H1 (cell line): ENCODE data around the gene RBM6. TPM values are rescaled to one million over a fixed set of nuclear protein-coding genes. Genes with fewer than 3 reads are reported as not detected.
A peak's percentile ranks its signal among the peaks of the same experiment; 100 is the strongest.

Source experiments
- CBX5 ChIP-seq: fragments of 300-800, 300-1000 bp; sonication (generic); IDR thresholded peaks from 2 replicates; pipeline ENCODE4 v1.7.1; 2016; ENCODE audit warnings: antibody characterized with exemption, low read length, low read depth
- CBX8 ChIP-seq: fragments of 300-800, 300-1000 bp; sonication (generic); IDR thresholded peaks from 2 replicates; pipeline ENCODE4 v1.7.1; 2016; ENCODE audit warnings: low read depth, low read length, borderline replicate concordance
- CEBPB ChIP-seq: IDR thresholded peaks from 2 replicates; pipeline ENCODE4 v1.6.1; 2012; ENCODE audit warnings: low read depth, low read length
- CHD2 ChIP-seq: IDR thresholded peaks from 2 replicates; pipeline ENCODE4 v1.6.1; 2012; ENCODE audit warnings: low read length, improper control_type of control experiment
- CREB1 ChIP-seq: IDR thresholded peaks from 2 replicates; pipeline ENCODE4 v1.6.1; 2012; ENCODE audit warnings: inconsistent platforms
- EGR1 ChIP-seq: IDR thresholded peaks from 2 replicates; pipeline ENCODE4 v1.6.1; 2011; ENCODE audit warnings: low read depth, low read length, borderline replicate concordance
- EP300 ChIP-seq, 2 experiments: IDR thresholded peaks; 1 replicate in 1 of 2; 2 replicates in 1 of 2; pipeline ENCODE4 v1.6.1; 2011 to 2012; ENCODE audit warnings: low read depth in 2 of 2, low read length in 2 of 2, mild to moderate bottlenecking in 2 of 2, borderline replicate concordance in 1 of 2, inconsistent platforms in 1 of 2, moderate library complexity in 1 of 2
- HDAC6 ChIP-seq: IDR thresholded peaks from one replicate; pipeline ENCODE4 v1.7.1; 2012; ENCODE audit warnings: low read depth, mild to moderate bottlenecking, inconsistent platforms, low read length, moderate library complexity
- KDM4A ChIP-seq: IDR thresholded peaks from one replicate; pipeline ENCODE4 v1.7.1; 2012; ENCODE audit warnings: low read depth, mild to moderate bottlenecking, moderate library complexity, low read length, inconsistent platforms; ENCODE audit not compliant: severe bottlenecking
- MAFK ChIP-seq: IDR thresholded peaks from 2 replicates; pipeline ENCODE4 v1.6.1; 2012; ENCODE audit warnings: low read depth, mild to moderate bottlenecking, improper control_type of control experiment, low read length
- NRF1 ChIP-seq: IDR thresholded peaks from 2 replicates; pipeline ENCODE4 v1.6.1; 2011; ENCODE audit warnings: mild to moderate bottlenecking, low read depth, low read length, improper control_type of control experiment
- PHF8 ChIP-seq: fragments of 200-600 bp; sonication (generic); conservative IDR thresholded peaks from 2 replicates; pipeline ENCODE4 v1.7.1; 2012; ENCODE audit warnings: low read depth, mild to moderate bottlenecking, inconsistent platforms, low read length, moderate library complexity
- POU5F1 ChIP-seq: IDR thresholded peaks from 2 replicates; pipeline ENCODE4 v1.6.1; 2011; ENCODE audit warnings: low read depth, mild to moderate bottlenecking, low read length, moderate library complexity
- RAD21 ChIP-seq, 2 experiments: IDR thresholded peaks in 1 of 2; conservative IDR thresholded peaks in 1 of 2; 2 replicates each; pipeline ENCODE4 v1.6.1; 2011; ENCODE audit warnings: low read depth in 2 of 2, low read length in 2 of 2, improper control_type of control experiment in 1 of 2, inconsistent platforms in 1 of 2, mild to moderate bottlenecking in 1 of 2, moderate library complexity in 1 of 2
- RBBP5 ChIP-seq: IDR thresholded peaks from 2 replicates; pipeline ENCODE4 v1.7.1; 2012; ENCODE audit warnings: low read depth, mild to moderate bottlenecking, inconsistent platforms, low read length, moderate library complexity, borderline replicate concordance
- SAP30 ChIP-seq: fragments of 300-600 bp; sonication (generic); IDR thresholded peaks from 2 replicates; pipeline ENCODE4 v1.7.1; 2012; ENCODE audit warnings: low read length, moderate library complexity, mild to moderate bottlenecking, inconsistent platforms; ENCODE audit not compliant: insufficient read depth, insufficient replicate concordance
- SIX5 ChIP-seq: IDR thresholded peaks from 2 replicates; pipeline ENCODE4 v1.6.1; 2011; ENCODE audit warnings: mild to moderate bottlenecking, low read depth, low read length
- SP4 ChIP-seq: IDR thresholded peaks from 2 replicates; pipeline ENCODE4 v1.6.1; 2012; ENCODE audit warnings: low read length, inconsistent platforms
- TAF7 ChIP-seq: optimal IDR thresholded peaks from 2 replicates; pipeline ENCODE3; 2011; ENCODE audit warnings: low read depth, mild to moderate bottlenecking, inconsistent platforms, low read length, moderate library complexity, borderline replicate concordance
- TEAD4 ChIP-seq: IDR thresholded peaks from 2 replicates; pipeline ENCODE4 v1.6.1; 2012; ENCODE audit warnings: low read depth, low read length, inconsistent platforms, mixed read lengths
- YY1 ChIP-seq: IDR thresholded peaks from 2 replicates; pipeline ENCODE4 v1.6.1; 2011; ENCODE audit warnings: low read depth, mild to moderate bottlenecking, low read length
- ZNF274 ChIP-seq: IDR thresholded peaks from 2 replicates; pipeline ENCODE4 v1.7.0; 2012; ENCODE audit warnings: low read length, borderline replicate concordance; ENCODE audit errors: extremely low read depth
- polyA plus RNA-seq, 7 experiments: library from polyadenylated mRNA; depleted of rRNA in 3 of 7; stranded (reverse) in 5 of 7; unstranded in 2 of 7; fragments of >200 nt in 5 of 7; fragments of 200-250 nt in 2 of 7; gene quantifications; 1 replicate in 5 of 7; 2 replicates in 1 of 7; 4 replicates in 1 of 7; pipeline versions ENCODE4 v1.2.1 to v1.2.3, GENCODE V29; 2011 to 2013; ENCODE audit warnings: missing spikeins in 2 of 7, mixed read lengths in 2 of 7
- total RNA-seq: library from RNA; stranded (reverse); fragmentation: NEBNext Ultra II Directional; extraction: Animal tissue kit (Norgen Biotek cat#: 25700); gene quantifications from 2 replicates; pipeline ENCODE4 v1.2.1, GENCODE V29; 2021
- TF ChIP-seq, protein P1 (sequence below): IDR thresholded peaks from 2 replicates; pipeline ENCODE4 v1.6.1; 2011; ENCODE audit warnings: low read length, improper control_type of control experiment

Gene RBM6
- total and polyA plus RNA-seq, 2 of the 8 experiments (the other 6 are each of a cell fraction or from before 2014, with no cell fraction given), result 30.6 to 80.1 TPM

DNA sequence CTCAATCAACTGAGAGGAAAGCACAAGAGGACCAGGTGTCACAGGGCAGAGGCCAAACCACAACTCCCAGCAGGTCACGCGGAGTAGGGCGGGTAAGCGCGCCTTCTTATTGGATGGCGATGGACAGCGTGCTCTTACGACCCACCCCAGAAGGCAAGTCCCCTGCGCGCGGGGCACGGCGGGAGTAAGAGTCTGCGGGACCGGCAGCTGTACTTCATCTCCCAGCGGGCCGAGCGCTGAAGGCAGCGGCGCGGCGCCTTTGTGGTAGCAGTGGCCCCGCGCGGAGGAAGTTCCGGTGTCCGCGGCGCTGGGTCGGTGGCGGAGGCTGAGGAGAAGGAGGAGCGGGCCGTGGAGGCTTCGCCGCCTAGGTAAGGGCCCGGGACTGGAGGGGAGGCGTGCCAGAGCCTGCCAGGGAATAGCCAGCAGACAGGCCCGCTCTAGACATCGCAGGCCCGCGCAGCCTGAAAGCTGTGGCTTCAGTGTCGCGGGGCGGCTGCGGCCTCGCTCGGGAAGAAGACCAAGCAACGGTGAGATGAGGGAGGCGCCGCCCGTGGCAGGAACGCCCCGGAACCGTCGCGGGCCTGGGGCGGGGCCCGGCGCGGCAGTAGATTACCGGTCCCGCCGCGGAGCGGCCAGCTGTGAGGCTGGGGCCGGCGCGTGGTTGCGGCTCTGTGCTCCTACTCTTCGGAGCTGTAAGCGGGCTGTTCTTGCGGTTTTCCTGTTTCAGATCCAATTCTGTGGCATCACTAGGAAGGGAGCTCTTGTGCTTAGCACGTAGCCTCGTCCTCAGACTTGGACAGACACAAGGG lies at the start of gene RBM6 (continued):
- TF ChIP-seq PHF8 (peak; percentile 98), ZNF274 (no peak), MAFK (no peak), EP300 (IDR thresholded peaks at IDR 0.05; ENCODE audit: borderline replicate concordance in 1 of 2, low read depth in 2 of 2, low read length in 2 of 2) (no peak), SIX5 (peak; percentile 76), CHD2 (peak; percentile 55; the same call in 1 of the 2 replicates), SP4 (peak; percentile 55; the same call in 1 of the 2 replicates), YY1 (no peak), CBX5 (no peak), EGR1 (no peak), HDAC6 (no peak), TEAD4 (no peak), POU5F1 (no peak), CEBPB (no peak), CREB1 (peak; percentile 90), NRF1 (no peak), RAD21 (IDR thresholded peaks at IDR 0.05 in 1 of 2, conservative IDR thresholded peaks at IDR 0.05 in 1 of 2; ENCODE audit: low read depth in 2 of 2, low read length in 2 of 2) (no peak), SAP30 (no peak), RBBP5 (peak; percentile 78), TAF7 (no peak), KDM4A (peak; percentile 94), CBX8 (no peak)
- TF ChIP-seq, protein P1, sequence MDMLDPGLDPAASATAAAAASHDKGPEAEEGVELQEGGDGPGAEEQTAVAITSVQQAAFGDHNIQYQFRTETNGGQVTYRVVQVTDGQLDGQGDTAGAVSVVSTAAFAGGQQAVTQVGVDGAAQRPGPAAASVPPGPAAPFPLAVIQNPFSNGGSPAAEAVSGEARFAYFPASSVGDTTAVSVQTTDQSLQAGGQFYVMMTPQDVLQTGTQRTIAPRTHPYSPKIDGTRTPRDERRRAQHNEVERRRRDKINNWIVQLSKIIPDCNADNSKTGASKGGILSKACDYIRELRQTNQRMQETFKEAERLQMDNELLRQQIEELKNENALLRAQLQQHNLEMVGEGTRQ, result peak; percentile 84
